BJ (cell line): Measurements from ENCODE around the gene EXOSC7. TPM values are rescaled to one million over a fixed set of nuclear protein-coding genes. Genes with fewer than 3 reads are reported as not detected.

Experiments used
- CTCF ChIA-PET: fragments of 350-600 bp; formaldehyde crosslinking; extraction: SDS; loops from one replicate; lab custom pipeline; 2021; ENCODE audit warnings: antibody characterized with exemption, inconsistent platforms; lab: Yijun Ruan, JAX
- POLR2A ChIA-PET: fragments of 300-600 bp; sonication (Branson Sonifier 250); formaldehyde crosslinking; extraction: SDS; loops from one replicate; lab custom pipeline; 2021; ENCODE audit warnings: antibody characterized with exemption; lab: Charles Lee
- DNase-seq: peaks from one replicate; pipeline ENCODE4 v3.0.0-alpha.2; 2011; ENCODE audit warnings: low read depth
- H3K27me3 ChIP-seq: 2 replicates; pipeline ENCODE4 v1.6.0; 2011; ENCODE audit warnings: low read length; ENCODE audit not compliant: control insufficient read depth, insufficient read depth
- H3K36me3 ChIP-seq: 2 replicates; pipeline ENCODE4 v1.5.1; 2011; ENCODE audit warnings: low read length; ENCODE audit not compliant: control insufficient read depth, insufficient read depth
- H3K4me3 ChIP-seq: 2 replicates; pipeline ENCODE4 v1.5.1; 2011; ENCODE audit warnings: low read depth, mild to moderate bottlenecking, control low read depth, low read length
- polyA plus RNA-seq: library from polyadenylated mRNA; depleted of rRNA; stranded (reverse); fragments of >200 nt; gene quantifications from 2 replicates; pipeline ENCODE4 v1.2.3, GENCODE V29; 2011; rRNA removed
- small RNA-seq: library from RNA; depleted of rRNA; stranded (forward); fragments of <200 nt; gene quantifications from one replicate; pipeline ENCODE3, GENCODE V24; 2012; ENCODE audit warnings: low replicate concordance, low read depth; ENCODE audit not compliant: insufficient read length
- TF ChIP-seq, protein P1 (sequence below): IDR thresholded peaks from 2 replicates; pipeline ENCODE4 v1.5.1; 2011; ENCODE audit warnings: low read depth, mild to moderate bottlenecking, control low read depth, inconsistent platforms, low read length, moderate library complexity; ENCODE audit not compliant: insufficient read depth

Gene EXOSC7
- polyA plus RNA-seq, 1 experiment, result 45.4 TPM

- no peak overlapping the region for H3K4me3 ChIP-seq
- no peaks in the 10 kb centered on the region for H3K27me3 ChIP-seq
- CTCF ChIA-PET, result no interaction called here
- H3K36me3 ChIP-seq, result no peaks in the 10 kb centered on the region
- DNase-seq, result no peak
- POLR2A ChIA-PET, result interaction anchor here (0.5 kb wide), 1 partner anchor 72 kb away, joined by 3 read pairs; no protein-coding TSS in a partner anchor
- TF ChIP-seq, protein P1, sequence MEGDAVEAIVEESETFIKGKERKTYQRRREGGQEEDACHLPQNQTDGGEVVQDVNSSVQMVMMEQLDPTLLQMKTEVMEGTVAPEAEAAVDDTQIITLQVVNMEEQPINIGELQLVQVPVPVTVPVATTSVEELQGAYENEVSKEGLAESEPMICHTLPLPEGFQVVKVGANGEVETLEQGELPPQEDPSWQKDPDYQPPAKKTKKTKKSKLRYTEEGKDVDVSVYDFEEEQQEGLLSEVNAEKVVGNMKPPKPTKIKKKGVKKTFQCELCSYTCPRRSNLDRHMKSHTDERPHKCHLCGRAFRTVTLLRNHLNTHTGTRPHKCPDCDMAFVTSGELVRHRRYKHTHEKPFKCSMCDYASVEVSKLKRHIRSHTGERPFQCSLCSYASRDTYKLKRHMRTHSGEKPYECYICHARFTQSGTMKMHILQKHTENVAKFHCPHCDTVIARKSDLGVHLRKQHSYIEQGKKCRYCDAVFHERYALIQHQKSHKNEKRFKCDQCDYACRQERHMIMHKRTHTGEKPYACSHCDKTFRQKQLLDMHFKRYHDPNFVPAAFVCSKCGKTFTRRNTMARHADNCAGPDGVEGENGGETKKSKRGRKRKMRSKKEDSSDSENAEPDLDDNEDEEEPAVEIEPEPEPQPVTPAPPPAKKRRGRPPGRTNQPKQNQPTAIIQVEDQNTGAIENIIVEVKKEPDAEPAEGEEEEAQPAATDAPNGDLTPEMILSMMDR, result no peak
Measured at GRCh38 chr3:45060165-45060892, 84.3 kb downstream of the EXOSC7 start.

Small RNA genes lying within 50 kb of the gene (small RNA-seq; reads per million reads assigned to genes)
- not detected for gene RNU5B-3P

Other genes starting within 250 kb of the EXOSC7 start
- 3.7 and 4.8 TPM in 2 replicates for gene ZNF501, start 246.6 kb upstream of the EXOSC7 start, polyA plus RNA-seq
- gene KIAA1143, start 214.6 kb upstream of the EXOSC7 start, polyA plus RNA-seq, result 8.4 and 16.7 TPM in 2 replicates
- 2.0 and 4.0 TPM in 2 replicates for gene KIF15, start 214.4 kb upstream of the EXOSC7 start, polyA plus RNA-seq
- gene TMEM42, start 114.3 kb upstream of the EXOSC7 start, polyA plus RNA-seq, result 32.7 and 38.0 TPM in 2 replicates
- not detected in 2 replicates for gene TGM4, start 101.6 kb upstream of the EXOSC7 start, polyA plus RNA-seq
- 134 and 198 TPM in 2 replicates for gene ZDHHC3, start 70 bp upstream of the EXOSC7 start, polyA plus RNA-seq
- gene CLEC3B, start 50.1 kb downstream of the EXOSC7 start, polyA plus RNA-seq, result 18.2 and 22.3 TPM in 2 replicates
- 1.0 and 1.3 TPM in 2 replicates for gene CDCP1, start 170.1 kb downstream of the EXOSC7 start, polyA plus RNA-seq